Stimulated activated CD4-positive, alpha-beta T cell treated with anti-CD3 and anti-CD28 coated beads, Interleukin-15, amount 100 ng/mL, for 1 hour (primary cell): Measurements from ENCODE around the gene SPEG.

Source experiments
- DNase-seq, 2 donors: peaks; one replicate each; pipeline ENCODE4 v3.0.0-alpha.2; 2020; ENCODE audit warnings: low read depth in 1 of 2, low spot score in 1 of 2

Gene SPEG

DNA sequence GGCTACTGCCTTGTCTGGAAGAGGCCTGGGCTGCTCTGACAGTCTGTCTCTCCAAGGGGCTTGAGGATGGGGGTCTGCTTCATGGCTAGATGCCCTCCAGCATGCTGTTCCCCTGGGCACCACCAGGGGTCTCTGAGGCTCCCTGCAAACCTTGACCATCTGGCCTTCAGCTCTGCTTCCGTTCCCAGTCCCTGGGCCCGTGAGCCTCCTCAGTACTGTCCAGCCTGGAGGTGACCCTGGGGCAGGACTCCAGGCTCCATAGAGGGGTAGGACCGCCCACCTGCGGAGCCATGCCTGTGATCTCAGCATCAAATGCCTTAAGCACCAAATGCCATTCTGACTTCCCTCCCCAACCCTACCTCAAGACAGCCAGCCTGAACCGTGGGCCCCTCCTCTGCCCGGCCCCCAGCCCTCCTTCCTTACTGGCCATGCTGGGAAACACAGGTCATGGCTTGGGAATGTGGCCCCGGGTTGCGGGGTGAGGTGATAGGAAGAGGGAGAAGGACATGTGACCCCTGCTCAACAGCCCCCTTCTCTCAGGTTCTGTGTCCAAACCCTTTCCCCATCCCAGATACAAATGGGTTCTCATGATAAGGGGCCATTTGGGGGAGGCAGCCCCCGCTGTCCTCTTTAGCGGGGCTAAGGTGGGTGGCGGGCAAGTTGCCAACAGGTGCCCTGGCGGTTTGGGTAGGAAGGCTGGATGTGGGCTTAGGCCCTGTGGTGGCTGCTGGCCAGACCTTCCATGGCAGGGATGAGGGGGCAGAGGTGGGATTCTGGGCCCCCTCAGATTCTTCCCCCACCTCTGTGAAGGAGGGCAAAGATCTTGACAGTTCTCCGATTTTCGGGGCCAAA, 25.0 kb downstream of the SPEG start:
- peak in 1 of 2 donors; percentile 26 for DNase-seq

DNA sequence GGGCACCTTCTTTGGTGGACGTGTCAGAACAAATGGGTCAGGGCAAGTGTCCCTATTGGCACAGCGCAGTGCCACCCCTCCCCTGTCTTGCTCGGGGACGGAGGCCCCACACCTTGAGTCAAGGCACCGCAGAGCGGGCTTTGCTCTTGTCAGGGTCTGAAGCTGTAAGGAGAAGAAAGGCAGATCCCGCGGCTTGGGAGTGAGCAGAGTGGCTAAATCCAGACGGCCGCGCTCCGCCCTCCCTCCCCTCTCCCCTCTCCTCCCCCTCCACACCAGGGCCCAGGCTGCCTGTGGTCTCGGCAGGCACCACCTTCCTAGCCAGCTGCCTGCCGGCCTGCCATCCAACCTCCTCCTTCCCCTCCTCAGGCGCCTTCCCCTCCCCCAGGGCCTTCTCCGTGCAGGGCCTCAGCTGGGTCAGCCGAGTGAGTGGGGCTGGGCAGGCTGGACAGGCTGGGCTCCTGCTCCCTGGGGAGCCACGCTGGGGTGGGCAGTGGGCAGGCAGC, 25.8 kb downstream of the SPEG start:
- DNase-seq: no peak

DNA sequence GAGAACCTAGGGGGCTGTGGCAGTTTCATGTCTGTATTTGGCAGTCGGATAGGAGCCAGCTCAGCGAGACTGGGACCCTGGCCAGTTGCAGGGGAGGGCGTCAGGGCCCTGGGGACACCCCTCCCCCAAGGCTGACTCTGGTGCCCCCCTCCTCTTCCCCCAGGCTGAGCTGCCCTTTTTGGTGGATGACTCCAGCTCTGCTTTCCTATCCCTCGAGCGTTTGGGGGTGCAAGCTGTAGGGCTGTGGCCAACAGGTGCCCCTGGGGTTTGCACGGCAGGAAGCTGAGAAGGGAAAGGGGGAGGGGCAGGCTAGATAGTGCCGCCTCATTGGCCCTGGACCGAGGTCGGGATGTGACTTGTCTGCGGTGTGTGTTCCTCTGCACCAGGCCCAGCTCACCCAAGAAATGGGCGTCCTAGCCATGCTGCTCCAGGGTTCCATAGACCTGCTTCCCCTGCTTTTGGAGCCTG, 26.4 kb downstream of the SPEG start:
- DNase-seq: no peak

DNA sequence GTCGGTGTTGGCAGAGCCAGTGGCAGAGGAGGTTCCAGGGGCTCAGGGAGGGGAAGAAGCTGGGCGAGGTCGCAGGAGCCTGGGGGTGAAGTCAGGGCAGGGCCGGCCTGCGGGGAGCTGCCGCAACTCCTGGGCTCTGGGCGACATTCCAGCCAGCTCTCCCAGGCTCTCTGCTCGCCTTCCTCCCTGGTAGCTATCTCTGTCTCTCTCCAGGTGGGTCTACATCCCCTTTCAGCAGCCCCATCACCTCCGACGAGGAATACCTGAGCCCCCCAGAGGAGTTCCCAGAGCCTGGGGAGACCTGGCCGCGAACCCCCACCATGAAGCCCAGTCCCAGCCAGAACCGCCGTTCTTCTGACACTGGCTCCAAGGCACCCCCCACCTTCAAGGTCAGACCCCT, 27.0 kb downstream of the SPEG start:
- DNase-seq: no peak

DNA sequence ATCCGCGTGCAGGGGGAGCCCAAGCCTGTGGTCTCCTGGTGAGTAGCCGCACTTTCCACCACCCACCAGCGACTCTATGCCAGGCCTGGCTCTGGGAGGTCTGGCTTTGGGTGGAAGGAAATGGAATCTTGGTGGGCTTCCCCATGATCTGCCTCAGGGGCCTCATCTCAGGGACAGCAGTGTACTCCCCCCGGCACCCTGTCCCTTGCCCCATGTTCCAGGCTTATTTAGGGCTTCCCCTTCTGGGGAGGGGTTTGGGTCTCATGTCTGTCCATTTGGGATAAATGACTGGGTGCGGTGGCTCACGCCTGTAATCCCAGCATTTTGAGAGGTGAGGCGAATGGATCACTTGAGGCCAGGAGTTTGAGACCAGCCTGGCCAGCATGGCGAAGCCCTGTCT, 27.7 kb downstream of the SPEG start:
- DNase-seq: no peak

DNA sequence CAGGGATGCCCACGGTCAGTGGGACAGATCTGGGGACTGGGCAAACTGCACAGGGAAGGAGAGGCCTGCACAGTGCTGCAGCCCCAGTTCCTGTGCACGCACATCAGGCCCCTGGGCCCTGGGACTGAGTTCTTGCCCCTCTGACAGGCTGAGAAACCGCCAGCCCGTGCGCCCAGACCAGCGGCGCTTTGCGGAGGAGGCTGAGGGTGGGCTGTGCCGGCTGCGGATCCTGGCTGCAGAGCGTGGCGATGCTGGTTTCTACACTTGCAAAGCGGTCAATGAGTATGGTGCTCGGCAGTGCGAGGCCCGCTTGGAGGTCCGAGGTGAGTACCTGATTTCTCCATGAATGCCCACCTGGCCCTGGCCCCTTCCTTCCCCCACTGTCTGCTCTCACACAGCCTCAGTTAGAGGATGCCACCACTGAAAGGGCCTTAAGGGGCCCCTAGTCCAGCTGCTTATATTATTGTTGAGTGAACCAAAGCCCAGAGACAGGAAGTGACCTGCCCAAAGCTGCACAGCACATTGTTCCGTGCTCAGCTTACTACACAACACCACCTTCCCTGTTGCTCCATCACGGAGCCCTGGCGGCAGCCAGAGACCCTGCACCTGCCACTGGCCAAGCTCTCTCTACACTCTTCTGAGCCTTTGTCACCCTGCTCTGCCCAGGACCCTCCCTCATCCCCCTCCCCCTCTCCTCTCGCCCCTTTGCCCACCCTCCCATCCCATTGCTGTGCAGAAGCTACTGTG, 29.8 kb downstream of the SPEG start:
- DNase-seq: no peak

DNA sequence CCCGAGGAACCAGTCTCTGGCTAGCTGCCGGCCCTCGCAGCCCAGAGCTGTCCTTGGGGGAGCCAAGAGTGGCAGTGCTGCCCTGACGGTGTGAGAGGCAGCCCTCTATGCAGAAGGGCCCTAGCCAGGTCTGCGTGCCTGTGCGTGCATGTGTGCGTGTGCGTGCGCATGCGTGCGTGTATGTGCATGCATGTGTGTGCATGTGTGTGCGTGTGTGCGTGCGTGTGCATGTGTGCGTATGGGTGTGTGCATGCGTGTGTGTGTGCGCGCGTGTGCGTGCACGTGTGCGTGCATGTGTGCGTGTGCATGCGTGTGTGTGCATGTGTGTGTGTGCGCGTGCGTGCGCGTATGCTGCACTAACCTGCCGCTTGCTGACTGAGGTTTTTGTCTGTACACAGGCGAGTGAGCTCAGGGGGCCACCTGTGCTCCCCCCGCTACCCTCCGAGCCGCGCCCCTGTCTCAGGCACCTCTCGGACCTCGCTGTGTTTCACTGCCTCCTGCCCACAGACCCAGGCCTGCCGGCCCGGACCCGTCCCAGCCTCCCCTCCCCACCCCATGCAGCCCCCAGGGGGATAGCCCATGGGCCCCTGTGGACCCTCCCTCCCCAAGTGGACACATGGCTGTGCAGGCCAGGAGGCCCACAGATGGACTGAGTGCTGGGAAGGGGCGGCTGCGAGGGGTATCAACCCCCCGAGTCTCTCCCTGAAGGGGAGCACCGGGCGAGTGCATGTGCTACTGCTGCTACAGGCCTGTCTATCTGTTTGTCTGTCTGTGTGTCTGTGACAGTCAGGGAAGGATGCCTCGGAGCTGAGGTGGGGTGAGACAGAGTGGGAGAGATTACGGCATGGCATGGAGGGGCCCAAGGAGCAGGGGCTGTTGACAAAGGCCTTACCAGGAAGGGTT, 31.3 kb downstream of the SPEG start:
- DNase-seq: no peak

DNA sequence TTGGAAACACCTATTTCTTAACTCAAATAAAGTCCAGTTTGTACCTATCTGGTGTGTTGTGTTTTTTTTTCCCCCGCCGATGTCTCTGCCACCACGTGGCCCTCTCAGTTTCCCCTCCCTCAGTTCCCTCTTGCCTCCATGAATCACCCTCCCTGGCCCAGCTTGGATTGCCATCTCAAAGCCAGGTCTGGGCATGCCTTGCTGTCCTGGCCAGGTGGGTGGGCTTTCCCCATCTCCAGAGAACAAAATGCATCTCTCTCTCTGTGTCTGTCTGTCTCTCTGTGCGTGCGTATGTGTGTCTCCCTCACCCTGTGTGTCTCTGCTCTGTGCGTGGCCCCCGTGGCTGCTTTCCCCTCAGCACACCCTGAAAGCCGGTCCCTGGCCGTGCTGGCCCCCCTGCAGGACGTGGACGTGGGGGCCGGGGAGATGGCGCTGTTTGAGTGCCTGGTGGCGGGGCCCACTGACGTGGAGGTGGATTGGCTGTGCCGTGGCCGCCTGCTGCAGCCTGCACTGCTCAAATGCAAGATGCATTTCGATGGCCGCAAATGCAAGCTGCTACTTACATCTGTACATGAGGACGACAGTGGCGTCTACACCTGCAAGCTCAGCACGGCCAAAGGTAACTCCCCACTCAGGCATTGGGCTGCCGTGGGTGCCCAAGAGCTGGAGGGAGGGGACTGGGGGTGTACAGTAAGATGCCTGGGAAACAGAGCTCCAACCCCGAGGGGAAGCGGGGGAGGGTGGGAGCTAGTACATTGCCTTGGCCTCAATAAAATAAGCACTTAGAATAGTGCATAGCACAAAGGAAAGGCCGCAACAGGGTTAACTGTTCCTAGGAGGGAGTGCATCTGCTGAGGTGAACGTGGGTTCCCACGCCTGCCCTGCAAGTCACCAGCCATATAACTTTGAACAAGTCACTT, 32.4 kb downstream of the SPEG start:
- no peak for DNase-seq

DNA sequence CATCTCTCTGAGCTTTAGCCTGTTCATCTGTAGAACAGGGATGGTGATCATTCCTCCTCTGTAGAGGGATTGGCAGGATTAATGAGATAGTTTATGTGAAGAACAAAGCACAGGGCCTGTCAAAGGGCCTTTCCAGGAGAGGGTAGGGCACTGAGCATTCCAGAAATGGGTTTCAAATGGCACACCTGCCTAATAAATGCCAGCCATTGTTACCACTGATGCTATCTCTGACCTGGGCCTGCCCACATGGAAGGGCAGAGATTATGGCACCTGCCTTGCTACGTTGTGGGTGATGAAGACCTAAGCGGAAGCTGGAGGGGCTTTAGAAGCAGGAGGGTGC, 33.1 kb downstream of the SPEG start:
- no peak for DNase-seq

DNA sequence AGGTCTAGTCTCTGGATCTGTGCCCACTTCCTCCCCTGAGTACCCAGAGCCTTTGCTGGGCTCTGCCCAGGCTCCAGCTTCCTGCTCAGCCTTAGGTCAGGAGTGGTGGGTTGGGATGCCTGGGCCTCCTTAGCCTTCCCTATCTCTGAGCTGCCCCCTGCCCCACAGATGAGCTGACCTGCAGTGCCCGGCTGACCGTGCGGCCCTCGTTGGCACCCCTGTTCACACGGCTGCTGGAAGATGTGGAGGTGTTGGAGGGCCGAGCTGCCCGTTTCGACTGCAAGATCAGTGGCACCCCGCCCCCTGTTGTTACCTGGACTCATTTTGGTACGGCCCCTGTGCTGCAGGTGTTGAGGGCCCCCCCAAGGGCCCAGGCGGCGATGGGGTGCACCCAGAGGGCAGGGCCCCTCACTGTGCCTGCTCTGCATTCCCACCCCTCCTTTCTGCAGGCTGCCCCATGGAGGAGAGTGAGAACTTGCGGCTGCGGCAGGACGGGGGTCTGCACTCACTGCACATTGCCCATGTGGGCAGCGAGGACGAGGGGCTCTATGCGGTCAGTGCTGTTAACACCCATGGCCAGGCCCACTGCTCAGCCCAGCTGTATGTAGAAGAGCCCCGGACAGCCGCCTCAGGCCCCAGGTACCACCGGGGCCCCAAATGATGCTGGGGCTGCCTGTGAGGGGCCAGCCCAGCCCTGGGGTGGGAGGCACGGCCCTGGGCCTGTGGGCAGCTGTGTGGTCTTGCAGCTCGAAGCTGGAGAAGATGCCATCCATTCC, 34.0 kb downstream of the SPEG start:
- DNase-seq: no peak

DNA sequence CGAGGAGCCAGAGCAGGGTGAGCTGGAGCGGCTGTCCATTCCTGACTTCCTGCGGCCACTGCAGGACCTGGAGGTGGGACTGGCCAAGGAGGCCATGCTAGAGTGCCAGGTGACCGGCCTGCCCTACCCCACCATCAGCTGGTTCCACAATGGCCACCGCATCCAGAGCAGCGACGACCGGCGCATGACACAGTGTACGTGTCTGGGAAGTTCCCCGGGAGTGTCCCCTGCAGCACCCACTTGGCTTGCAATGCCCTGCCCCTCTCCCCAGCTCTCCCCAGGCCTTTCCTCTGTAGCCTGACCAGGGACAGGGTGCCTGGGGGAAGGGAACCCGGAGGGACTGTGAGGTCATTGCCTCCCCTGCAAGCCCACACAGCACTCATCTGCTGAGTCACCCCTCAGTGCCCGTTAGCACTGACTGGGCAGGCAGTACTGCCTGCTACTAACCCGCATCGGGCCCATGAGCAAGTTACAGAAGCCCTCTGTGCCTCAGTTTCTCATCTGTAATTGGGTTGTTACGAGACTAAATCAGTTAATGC, 34.6 kb downstream of the SPEG start:
- DNase-seq: no peak

DNA sequence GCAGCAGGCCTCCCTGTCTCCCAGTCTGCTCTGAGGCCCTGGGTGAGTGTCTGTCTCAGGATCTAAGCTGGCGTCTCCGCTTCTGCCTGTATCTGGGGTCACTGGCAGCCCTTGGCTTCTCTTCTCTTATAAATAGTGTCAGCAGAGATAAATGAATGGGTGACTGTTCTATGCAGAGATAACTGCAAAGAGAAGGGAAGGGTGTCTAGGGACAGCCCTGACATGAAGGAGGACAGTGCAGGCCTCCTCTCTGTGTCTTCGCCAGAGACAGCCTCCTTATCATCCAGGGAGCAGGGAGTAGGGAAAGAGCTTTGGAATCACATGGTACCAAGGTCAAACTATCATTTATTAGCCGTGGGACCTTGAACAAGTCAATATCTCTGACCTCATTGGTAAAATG, 35.8 kb downstream of the SPEG start:
- no peak for DNase-seq

DNA sequence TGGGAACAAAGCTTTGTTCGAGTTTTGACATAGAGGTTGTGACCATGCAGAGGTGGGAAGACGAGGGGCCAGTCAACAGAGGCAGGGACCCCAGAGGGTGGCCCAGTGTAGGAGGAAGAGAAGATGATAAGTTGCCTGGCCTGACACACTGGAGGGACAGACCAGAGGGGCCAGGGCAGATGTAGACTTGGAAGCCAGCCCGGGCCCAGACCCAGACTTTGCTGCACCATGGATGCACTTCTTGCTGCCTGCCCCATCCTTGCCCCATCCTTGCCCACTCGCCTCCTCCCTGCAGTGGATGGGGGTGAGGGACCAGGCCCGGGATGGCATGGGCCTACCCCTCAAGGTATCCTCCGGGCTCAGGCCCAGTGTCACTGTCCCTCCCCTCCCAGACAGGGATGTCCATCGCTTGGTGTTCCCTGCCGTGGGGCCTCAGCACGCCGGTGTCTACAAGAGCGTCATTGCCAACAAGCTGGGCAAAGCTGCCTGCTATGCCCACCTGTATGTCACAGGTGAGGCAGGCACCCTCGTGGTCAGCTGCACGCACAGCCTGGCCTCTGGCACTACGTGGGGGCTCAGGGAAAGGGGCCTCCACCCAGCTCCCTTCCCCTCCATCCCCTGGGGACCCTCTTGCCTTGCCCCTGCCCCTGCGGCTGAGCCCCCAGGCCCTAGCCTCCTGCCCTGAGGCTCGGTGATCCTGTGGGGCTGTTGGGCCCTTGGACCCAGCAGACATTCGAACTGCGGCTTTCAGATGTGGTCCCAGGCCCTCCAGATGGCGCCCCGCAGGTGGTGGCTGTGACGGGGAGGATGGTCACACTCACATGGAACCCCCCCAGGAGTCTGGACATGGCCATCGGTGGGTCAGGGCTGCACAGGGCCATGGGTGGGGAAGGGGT, 37.1 kb downstream of the SPEG start:
- DNase-seq: no peak

DNA sequence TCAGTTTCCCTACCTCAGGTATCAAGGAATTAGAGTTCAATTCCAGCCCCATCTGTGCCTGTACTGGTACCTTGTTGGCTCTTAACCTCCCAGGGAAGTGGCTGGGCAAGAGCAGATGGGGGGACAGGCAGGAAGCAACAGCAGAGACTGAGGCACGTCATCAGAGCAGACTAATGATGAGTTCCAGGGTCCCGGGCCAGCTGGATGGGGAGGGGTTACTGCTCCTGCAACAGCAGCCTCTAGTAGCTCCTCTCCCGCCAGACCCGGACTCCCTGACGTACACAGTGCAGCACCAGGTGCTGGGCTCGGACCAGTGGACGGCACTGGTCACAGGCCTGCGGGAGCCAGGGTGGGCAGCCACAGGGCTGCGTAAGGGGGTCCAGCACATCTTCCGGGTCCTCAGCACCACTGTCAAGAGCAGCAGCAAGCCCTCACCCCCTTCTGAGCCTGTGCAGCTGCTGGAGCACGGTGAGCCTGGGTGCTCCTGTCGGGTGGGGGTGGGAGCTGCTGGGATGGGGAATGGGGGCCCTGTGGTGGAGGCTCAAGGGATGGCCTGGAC, 38.1 kb downstream of the SPEG start:
- DNase-seq: no peak

DNA sequence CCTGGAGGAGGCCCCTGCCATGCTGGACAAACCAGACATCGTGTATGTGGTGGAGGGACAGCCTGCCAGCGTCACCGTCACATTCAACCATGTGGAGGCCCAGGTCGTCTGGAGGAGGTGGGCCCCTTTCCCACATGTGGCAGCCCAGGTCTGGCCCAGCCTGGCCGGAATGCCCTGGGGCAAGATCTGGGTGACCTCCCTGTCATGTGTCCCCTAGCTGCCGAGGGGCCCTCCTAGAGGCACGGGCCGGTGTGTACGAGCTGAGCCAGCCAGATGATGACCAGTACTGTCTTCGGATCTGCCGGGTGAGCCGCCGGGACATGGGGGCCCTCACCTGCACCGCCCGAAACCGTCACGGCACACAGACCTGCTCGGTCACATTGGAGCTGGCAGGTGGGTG, 38.9 kb downstream of the SPEG start:
- DNase-seq: no peak

DNA sequence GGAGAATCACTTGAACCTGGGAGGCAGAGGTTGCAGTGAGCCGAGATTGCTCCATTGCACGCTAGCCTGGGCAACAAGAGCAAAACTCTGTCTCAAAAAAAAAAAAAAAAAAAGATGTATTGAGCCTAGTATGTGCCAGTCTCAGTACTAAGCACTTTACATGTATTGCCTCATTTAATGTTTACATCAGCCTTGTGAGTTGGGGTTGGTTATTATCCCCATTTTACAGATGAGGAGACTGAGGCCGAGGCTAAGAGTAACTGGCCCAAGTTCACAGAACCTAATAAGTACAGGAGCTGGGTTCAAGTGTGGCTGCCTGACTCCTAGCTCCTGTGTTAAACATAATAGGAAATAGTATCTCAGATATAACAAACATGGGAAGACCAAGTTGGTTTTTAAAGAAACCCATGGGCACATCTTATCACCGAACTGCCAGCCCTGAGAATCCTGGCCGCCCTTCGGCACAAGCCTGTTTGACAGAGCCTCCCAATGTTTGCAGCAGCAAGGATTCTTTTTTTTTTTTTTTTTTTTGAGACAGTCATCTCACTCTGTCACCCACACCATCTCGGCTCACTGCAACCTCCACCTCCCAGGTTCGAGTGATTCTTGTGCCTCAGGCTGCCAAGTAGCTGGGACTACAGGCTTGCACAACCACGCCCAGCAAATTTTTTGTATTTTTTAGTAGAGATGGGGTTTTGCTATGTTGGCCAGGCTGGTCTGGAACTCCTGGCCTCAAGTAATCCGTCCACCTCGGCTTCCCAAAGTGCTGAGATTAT, 39.8 kb downstream of the SPEG start:
- no peak for DNase-seq

DNA sequence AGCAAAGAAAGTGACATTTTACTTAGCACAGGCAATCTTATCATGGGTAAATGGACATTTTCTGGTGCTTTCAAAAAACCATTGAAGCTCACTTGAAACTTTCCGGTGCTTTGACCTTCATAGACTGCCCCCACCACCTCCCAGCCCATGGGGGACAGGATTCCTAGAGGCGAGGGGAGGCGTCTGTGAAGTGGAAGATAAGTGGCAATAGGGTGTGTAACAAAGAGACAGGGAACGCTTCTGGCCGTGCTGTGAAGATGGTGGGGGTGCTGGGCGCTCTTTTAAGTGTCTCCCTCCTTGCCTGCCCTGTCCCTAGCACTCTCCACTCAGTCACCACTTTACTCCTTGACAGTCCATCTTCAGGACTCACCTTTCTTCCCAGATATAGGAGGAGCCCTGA, 40.6 kb downstream of the SPEG start:
- DNase-seq: no peak
